ENCODE measurements around the gene GMDS.

The GMDS gene

GRCh38 chr6:1868561-1869261 is 376.7 kb downstream of the GMDS start:
- intact Hi-C loops (cut with DNase I; ENCODE audit: low total_unique reads) = no loop called here
- Histone ChIP-seq H3K27ac (peak overlapping the region in 1 of 2 donors; percentile 79), H3K4me1 (peaks cover 0 to 48% (median 14%) of the 10 kb centered on the region in 4 donors), H3K9me3 (no peaks in the 10 kb centered on the region), H3K36me3 (no peaks in the 10 kb centered on the region), H3K4me3 (no peak overlapping the region), H3K27me3 (no peaks in the 10 kb centered on the region)
- no peak for DNase-seq
- no peak for TF ChIP-seq CTCF (IDR thresholded peaks at IDR 0.05)

GRCh38 chr6:1867197-1867596 is 378.2 kb downstream of the GMDS start:
- intact Hi-C loops (cut with DNase I; ENCODE audit: low total_unique reads) = no loop called here
- Histone ChIP-seq H3K36me3 (no peaks in the 10 kb centered on the region), H3K4me1 (peaks cover 0 to 33% (median 3%) of the 10 kb centered on the region in 4 donors), H3K27me3 (no peaks in the 10 kb centered on the region), H3K27ac (no peak overlapping the region), H3K9me3 (no peaks in the 10 kb centered on the region), H3K4me3 (no peak overlapping the region)
- TF ChIP-seq CTCF (IDR thresholded peaks at IDR 0.05) = no peak
- DNase-seq = no peak

GRCh38 chr6:1865585-1865984 is 379.8 kb downstream of the GMDS start:
- H3K27me3 ChIP-seq = no peaks in the 10 kb centered on the region
- TF ChIP-seq CTCF (IDR thresholded peaks at IDR 0.05) = no peak
- no peak overlapping the region for H3K4me3 ChIP-seq
- H3K4me1 ChIP-seq = peaks cover 0 to 28% (median 0%) of the 10 kb centered on the region in 4 donors
- H3K9me3 ChIP-seq = no peaks in the 10 kb centered on the region
- intact Hi-C loops (cut with DNase I; ENCODE audit: low total_unique reads) = no loop called here
- DNase-seq = no peak
- no peak overlapping the region for H3K27ac ChIP-seq
- H3K36me3 ChIP-seq = no peaks in the 10 kb centered on the region

- Histone ChIP-seq H3K9me3 (no peaks in the 10 kb centered on the region), H3K27ac (peak overlapping the region in 1 of 2 donors; percentile 16), H3K4me1 (peaks cover 0 to 19% (median 0%) of the 10 kb centered on the region in 4 donors), H3K36me3 (no peaks in the 10 kb centered on the region), H3K4me3 (no peak overlapping the region), H3K27me3 (no peaks in the 10 kb centered on the region)
- TF ChIP-seq CTCF (IDR thresholded peaks at IDR 0.05) = no peak
- intact Hi-C loops (cut with DNase I; ENCODE audit: low total_unique reads) = no loop called here
- DNase-seq = no peak
Measured at GRCh38 chr6:1864496-1864895, 380.9 kb downstream of the GMDS start.

- no peaks in the 10 kb centered on the region for H3K36me3 ChIP-seq
- H3K4me3 ChIP-seq = no peak overlapping the region
Measured at GRCh38 chr6:1862411-1862810, 383.0 kb downstream of the GMDS start.

More at GRCh38 chr6:1862411-1862810, 383.0 kb downstream of the GMDS start:
- H3K4me1 ChIP-seq = peaks cover 0 to 33% (median 0%) of the 10 kb centered on the region in 4 donors
- intact Hi-C loops (cut with DNase I; ENCODE audit: low total_unique reads) = no loop called here
- no peak overlapping the region for H3K27ac ChIP-seq
- H3K9me3 ChIP-seq = no peaks in the 10 kb centered on the region
- no peak for TF ChIP-seq CTCF (IDR thresholded peaks at IDR 0.05)
- no peaks in the 10 kb centered on the region for H3K27me3 ChIP-seq
- DNase-seq = no peak

Data from tibial artery (tissue), 4 donors.